Medulla oblongata (tissue), 1 donor: ENCODE results near the gene CRACR2A.

ENCODE experiments used
- DNase-seq: peaks from one replicate; pipeline ENCODE4 v3.0.0-alpha.2; 2015; ENCODE audit errors: extremely low spot score

CRACR2A gene, protein sequence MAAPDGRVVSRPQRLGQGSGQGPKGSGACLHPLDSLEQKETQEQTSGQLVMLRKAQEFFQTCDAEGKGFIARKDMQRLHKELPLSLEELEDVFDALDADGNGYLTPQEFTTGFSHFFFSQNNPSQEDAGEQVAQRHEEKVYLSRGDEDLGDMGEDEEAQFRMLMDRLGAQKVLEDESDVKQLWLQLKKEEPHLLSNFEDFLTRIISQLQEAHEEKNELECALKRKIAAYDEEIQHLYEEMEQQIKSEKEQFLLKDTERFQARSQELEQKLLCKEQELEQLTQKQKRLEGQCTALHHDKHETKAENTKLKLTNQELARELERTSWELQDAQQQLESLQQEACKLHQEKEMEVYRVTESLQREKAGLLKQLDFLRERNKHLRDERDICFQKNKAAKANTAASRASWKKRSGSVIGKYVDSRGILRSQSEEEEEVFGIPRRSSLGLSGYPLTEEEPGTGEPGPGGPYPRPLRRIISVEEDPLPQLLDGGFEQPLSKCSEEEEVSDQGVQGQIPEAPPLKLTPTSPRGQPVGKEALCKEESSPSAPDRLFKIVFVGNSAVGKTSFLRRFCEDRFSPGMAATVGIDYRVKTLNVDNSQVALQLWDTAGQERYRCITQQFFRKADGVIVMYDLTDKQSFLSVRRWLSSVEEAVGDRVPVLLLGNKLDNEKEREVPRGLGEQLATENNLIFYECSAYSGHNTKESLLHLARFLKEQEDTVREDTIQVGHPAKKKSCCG

DNA sequence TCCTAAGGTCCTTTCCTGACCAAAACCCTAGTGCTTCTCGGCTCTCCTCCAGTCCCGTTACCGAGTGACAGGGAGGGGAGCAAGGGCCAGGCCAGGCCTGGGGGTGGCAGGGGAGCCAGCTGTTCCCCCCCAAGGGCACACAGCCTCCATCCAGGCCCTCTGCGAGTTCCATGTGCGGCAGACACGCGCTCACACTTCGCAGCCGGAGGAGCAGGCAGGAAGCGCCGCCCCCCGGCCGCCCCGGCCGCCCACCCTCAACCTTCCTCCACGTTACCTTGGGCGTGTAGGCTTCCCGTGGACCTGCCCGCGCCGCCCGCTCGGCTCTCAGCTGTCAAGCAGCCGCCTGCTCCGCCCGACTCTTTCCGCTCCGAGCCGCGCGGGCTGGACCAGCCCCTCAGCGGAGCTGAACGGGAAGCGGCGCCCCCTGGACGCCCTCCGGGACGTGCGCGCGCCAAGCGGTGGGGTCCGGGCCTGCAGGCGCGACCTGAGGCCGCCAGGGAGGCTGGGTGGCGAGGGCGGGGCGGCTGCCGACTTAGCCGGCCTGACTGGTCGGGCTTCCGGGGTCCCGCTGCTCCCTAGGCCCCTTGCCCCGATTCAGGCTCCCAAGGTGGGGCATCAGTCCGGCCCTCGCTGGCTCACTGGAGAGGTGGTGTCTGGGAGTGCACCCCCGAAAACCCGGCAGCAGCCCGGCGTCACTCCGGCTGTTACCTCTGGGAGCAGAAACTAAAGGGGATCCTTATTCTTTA is at the start of gene CRACR2A:
CRACR2A (minus strand) TSS at position 369 of the 746 bp plus-strand sequence. CDS start 56,110 bp downstream, outside the sequence.
- no peak for DNase-seq

DNA sequence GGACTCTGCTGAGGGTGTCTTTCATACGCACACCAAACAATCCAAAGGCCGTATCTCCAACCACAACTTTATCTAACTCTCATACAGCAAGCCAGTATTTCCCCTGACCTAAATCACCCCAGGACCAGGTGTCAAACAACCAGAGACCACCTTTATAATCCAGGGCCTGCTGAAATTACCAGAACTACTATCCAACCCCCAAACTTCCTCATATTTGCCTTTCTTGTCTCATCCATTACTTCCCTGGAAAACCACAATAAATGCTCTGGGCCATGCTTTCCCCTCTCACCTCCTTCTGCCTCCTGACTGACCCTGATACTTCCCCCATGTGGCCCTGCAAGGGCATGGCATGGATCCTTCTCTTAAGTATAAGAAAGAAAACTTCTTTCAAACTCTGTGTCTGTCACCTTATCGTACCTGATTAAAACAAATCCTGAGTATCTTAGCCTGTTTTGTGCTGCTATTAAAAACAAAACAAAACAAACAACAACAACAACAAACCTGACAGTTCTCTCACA is 44.7 kb upstream of the CRACR2A start:
- DNase-seq: no peak

DNA sequence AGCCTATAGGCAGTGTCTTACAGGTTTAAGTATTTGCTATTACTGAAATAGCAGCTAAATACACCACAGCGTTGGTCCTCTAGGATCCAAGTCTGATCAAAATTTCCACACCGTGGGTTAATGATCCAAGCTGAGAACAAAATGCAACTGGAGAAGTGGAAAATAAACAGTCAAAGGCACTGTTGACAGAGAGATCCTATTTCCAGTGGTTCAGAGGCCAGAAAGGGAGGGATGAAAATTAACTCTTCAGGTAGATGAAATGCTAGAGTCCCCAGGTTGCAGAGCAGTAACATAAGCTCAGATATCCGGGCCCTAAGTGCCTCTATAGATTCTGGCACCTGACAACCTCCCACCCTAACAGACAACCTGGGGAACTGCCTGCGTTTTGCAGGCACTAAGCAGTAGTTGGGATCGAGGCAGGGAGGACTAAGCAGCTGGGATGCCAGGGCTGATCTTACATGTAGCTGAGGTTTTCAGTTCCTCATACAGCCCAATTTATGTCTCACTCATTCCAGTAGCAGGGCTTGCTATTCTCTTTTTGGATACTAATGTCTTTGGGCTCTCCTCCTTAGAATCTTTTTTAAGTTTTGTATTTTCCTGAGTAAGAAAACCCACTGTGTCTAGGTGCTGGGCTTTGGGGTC is 42.7 kb upstream of the CRACR2A start:
- DNase-seq: no peak

DNA sequence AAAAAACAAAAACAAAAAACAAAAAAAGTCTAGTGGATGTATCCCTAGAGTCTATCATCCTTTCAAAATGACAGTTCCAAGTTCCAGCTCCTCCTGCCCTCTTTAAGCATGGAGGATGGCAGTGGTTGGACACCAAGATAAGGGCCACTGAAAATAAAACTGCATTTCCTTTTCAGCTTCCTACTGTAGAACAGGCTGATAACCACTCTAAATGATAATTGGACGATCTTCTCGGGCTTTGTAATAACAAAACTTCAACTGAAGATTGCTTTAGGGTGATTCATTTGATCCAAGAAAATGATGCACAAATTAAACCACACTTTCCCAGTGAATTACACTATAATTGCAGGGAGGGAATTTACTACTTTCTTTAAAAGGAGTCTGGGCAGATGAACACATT is 42.2 kb upstream of the CRACR2A start:
- no peak for DNase-seq

DNA sequence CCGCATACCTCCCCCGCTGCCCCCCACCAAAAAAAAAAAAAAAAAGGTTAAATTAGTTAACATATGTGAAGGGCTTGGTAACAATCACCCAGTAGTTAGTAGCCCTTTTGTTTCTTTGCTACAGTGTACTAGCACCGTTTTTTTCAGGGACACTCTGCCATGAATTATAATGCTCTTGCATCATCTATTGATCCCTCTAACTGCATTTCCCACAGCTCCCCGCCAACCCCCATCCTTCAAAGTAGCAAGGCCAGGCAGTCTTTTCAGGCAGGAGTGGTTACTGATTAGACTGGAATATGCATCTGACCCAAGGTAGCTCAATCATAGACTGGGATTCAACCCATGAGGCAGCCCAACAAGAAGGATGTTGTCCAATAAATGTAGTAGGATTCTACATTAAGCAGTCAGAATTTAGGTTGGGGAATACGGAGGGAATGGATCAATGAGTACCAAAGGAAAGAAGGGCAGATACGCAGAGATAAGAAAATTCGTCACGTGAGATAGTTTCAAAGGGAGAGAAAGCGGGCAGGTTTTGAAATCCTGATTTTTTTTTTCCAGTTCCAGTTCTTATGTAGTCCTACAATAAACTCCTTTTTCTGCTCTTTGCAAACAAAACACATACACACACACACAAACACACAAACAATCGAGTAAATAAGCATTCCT is 39.8 kb upstream of the CRACR2A start:
- DNase-seq: no peak

DNA sequence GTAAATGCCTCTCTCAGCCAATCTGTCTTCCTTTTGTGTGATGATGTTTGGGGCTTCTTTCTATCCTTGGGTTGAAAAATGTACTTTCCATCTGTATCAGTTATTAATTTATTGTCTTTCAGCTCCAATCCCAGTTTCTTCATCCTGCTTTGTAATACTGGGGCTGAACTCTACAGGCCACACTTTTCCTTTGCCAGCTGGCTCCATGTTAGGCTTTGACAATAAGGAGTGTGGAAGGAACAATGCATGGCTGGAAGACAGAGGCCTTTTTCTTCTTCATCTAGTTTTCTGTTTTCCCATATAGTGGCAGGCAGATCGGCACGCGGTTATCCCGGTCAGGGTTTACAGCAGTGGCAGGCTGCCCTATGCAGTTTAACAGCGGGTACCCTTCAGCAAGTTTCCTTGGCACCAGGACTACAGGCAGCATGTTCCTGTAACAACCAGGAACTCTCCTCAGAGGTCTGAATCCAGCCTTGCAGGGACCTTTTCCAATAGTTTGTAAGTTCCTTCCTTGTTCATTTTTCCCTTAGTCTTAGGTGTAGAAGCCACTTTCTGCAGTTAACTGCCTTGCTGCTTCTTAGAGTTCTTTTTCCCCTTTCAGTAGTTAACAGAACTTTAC is 38.5 kb upstream of the CRACR2A start:
- DNase-seq: peak; percentile 8

DNA sequence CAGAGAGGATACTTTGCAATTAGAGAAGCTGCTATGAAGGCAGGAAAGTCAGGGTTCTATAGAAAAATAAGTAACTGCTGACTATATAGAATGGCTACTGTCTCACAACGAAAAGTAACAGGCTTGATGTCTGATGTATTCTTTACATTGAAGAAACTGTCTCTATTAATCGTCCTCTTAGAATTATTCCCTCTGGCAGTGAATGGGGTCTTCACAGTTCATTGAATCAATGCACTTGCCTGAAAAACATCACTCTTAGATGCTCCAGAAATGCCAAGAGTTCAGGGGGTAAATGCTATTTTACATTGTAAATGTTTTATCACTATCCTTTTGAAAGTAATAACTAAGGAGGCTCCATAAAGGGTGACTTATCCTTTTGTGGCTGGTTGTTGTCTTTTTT is 37.7 kb upstream of the CRACR2A start:
- DNase-seq: no peak

DNA sequence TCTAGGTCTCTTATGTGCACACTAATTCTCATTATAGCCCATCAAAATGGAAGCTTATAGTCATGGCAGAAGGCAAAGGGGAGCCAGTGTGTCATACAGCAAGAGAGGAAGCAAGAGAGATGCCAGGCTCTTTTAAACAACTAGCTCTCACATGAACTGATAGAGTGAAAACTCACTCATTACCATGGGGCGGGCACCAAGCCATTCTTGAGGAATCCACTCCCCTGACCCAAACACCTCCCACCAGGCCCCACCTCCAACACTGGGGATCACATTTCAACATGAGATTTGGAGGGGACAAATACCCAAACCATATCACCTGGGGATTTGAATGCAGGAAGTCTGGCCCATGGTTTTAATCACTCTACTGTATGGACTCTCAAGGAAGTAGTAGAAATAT is 36.9 kb upstream of the CRACR2A start:
- DNase-seq: no peak

DNA sequence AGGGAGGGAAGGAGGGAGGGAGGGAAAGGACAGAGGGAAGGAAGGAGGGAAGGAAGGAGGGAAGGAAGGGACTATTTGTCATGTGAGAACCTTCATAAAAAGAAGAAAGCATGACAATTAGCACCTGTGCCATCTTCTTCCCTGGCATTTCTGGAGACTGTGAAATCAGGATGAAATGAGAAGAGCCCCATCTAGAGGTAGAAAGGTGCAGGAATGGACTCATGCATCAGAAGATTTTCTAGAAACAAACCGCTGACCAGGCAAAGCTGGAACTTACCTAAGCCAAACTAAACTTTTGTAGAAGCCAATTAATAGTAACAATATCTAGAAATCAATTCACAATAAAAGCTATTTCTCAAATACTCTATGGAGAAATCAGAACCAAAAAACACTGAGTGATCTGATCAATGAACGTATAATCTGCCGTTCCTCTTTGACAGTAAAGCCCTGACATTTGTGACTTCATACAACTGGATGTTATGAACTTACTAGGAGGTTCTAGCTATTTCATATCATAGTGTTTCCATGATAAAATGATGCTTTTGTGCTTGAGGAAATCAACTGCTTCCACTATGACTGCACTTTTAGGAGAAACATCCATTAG is 24.4 kb upstream of the CRACR2A start:
- peak; percentile 56 for DNase-seq

DNA sequence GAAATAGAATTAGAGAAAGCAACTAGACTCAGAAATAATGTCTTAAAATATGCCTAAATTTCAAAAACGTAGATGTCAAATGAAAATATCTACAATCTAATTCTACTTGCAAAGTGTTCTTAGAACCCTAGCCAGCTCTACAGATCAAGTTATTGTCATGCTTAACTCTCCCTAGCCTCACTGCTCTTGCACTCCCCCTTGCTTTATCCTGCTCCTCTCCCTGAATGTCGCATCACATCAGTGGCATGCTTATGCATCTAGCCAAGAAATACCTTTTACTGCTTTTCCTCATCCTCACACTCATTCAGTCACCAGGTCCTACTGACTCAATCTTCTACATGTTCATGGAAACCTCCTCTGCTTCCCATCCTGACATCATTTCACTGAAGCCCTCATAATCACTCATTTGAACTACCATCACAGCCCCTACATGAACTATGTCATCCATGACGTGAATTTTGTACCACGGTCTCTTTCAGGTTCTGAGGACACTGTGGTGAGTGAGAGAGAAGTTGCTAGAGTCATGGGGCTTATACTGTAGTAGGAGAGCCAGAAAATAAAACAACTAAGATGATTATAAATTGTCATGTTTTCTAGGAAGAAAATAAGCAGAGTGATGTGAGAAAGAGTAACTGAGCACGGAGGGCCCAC is 22.6 kb upstream of the CRACR2A start:
- no peak for DNase-seq

DNA sequence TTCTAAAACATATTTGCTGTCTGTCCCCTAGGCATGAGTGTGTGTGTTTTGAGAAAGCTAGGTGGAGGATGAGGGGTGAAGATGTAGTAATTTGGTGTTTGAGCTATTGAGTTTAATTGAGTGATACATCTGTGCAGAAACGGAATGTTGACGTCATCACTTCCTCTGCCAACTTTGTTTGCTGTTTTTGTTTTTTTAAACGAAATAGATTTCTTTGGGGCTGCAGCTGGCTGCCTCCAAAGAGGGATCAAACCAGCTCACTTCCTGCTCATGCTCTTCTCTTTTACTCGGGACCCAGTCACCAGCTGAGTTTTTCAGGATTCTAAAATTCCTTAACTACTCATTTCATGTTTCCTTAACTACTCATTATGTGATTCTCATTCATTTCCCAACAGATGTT is 19.5 kb upstream of the CRACR2A start:
- no peak for DNase-seq

DNA sequence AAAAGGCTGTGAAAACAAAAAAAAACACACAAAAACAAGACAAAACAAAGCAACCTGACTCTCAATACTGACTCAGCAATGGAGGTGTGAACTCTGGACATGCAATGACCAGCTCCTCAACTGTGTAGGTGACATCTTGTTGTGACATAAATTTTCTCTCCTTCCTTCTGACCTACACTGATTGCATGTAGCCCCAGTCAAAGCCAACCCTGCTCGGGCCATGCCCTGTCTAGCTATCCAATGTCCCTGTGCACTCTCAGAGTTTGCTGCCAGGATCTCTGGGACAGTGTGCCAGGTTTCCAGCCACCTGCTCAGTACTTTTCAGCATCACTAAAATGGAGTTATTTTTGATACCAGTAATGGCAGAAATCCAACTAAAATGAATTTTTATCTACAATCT is 18.9 kb upstream of the CRACR2A start:
- DNase-seq: no peak

DNA sequence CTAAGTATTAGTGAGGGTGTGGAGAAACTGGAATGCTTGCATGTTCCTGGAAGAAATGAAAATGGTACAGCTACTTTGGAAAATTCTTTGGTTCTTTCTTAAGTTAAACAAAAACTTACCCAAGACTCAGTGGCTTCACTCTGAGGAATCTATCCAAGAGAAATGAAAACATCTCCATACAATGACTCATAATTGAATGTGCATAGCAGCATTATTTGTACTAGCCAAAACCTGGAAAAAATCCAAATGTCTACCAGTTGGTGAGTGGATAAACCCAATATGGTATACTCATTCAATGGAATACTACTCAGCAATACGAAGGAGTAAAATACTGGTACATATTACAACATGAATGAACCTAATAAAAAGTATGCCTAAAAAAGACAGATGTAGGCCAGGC is 18.0 kb upstream of the CRACR2A start:
- DNase-seq: no peak

DNA sequence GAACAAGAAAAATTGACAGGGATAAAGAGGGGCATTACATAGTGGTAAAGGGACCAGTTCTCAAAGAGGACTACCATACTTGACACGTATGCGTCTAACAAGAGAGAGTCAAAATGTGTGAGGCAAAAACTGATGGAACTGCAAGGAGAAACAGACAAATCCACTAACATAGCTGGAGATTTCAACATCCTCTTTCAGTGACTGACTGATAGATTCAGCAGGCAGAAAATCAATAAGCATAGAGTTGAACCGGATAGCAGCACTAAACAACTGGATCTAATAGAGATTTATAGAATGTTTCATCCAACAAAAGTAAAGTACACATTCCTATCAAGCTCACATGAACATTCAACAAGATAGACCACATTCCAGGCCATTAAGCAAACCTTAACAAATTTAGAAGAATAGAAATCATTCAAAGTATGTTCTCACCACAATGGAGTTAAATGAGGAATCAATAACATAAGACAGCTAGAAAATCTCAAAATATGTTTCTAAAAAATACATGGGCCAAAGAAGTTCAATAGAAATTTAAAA is 16.1 kb upstream of the CRACR2A start:
- no peak for DNase-seq

DNA sequence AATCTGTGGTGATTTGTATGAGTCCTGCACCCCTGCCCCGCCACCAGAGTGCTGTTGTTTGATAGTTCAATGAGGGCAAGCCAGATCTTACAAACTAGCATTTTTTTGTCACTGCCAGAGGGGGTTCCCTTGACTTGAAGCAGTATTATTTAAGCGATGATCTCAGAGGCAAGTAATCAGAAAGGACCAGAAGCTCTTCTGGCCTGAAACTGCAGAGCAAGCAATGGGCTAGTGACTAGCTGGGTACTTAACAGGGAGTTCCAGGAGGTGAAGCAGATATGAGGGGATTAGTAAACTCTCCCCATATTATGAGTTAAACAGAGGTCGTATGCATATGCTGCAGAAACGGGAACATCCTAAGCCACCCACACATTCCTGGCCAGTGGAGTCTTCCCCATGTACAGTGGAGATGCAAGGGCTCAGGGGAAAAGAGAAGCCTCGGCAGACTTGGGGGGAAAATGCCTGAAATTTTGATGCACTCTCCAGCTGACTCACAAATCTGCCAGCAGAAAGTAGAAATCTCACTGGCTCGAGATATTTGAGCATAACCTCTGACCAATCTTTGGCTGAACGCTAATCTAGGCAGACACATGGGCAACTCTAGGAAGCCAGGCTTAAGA is 8.3 kb upstream of the CRACR2A start:
- DNase-seq: no peak

DNA sequence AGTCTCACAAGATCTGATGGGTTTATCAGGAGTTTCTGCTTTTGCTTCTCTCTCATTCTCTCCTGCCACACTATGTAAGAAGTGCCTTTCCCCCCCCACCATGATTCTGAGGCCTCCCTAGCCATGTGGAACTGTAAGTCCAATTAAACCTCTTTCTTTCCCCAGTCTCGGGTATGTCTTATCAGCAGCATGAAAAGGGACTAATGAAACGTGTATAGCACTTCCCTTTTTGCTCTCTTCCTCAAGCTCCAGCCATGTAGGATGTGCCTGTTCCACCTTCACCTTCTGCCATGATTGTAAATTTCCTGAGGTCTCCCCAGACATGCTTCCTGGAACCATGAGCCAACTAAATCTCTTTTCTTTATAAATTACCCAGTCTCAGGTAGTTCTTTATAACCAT is 7.0 kb upstream of the CRACR2A start:
- DNase-seq: no peak

DNA sequence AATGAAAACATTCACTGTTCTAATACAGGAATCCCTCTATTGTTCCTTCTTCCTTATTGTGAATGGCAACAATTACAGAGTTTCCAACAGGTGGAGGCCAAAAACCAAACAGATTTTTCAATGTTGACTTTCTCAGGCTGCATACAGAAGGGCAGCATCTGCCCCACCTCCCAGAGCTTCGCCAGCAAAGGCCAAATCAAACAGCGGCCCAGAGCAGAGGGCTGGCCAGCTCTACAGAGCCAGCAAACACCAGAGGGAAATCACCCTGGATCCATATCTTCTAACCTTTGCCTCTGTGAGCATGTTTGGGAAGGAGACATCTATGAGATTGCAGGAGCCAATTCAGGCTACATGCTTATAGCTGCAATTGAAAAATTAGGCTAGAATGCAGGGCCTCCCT is 4.4 kb upstream of the CRACR2A start:
- DNase-seq: no peak

DNA sequence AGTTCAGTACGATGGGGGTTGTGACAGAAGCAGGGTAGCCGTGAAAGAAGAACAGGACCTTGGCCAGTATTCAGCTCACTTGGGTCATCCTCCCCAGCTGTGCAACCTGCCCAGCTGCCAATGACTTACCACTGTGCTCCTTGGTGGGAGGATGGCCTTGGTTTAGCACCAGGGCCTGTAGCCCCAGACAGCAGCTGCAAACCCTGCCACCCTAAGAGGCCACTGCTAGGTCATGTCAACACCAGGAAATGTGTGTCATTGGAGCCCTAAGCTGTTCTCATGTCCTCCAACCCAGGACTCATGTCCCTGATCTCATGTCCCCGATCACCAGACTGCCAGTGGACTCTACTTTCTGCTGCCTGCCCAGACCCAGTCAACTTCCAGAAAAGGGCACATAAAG is 3.0 kb upstream of the CRACR2A start:
- DNase-seq: no peak
